Measurements from ENCODE around the gene GALNTL6.
"Not testable (repeated sequence)": the region's sequence is repeated elsewhere in the genome, so short reads cannot be mapped to it uniquely, and the experiment has no call there.

Gene GALNTL6

DNA sequence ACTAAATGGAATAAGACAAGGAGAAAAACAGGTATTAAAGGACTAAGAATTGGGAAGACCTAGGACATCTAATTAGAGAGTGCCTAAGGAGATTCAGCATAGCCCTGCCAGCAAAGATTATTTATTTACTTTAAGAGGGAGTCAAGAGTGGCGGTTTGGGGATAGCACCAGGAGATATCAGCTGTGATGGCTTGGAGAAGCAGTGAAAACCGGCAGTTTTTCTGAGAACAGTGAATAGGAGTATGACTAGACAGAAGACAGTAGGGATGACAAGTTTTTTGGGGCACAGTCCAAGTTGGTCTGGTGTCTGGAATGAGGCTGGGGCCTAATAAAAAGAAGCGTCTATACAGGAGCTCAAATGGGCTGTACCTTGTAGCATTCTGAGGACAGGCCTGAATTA lies 1143.1 kb downstream of the GALNTL6 start:
- DNase-seq (ENCODE audit: low spot score); H3K4me1 Mint-ChIP-seq (ENCODE audit: low read depth); H3K4me3 Mint-ChIP-seq; H3K36me3 Mint-ChIP-seq (ENCODE audit: low read depth); H3K27ac Mint-ChIP-seq; H3K9me3 Mint-ChIP-seq; H3K27me3 Mint-ChIP-seq (ENCODE audit: low read depth): not testable (repeated sequence)

- Mint-ChIP-seq H3K36me3 (ENCODE audit: low read depth) (no peaks in the 10 kb centered on the region), H3K4me3 (no peak overlapping the region), H3K4me1 (ENCODE audit: low read depth) (no peaks in the 10 kb centered on the region), H3K27me3 (ENCODE audit: low read depth) (no peaks in the 10 kb centered on the region), H3K9me3 (no peaks in the 10 kb centered on the region), H3K27ac (no peak overlapping the region)
- DNase-seq (ENCODE audit: low spot score) = no peak
Observed at GRCh38 chr4:172957216-172957615, 1144.0 kb downstream of the GALNTL6 start.

DNA sequence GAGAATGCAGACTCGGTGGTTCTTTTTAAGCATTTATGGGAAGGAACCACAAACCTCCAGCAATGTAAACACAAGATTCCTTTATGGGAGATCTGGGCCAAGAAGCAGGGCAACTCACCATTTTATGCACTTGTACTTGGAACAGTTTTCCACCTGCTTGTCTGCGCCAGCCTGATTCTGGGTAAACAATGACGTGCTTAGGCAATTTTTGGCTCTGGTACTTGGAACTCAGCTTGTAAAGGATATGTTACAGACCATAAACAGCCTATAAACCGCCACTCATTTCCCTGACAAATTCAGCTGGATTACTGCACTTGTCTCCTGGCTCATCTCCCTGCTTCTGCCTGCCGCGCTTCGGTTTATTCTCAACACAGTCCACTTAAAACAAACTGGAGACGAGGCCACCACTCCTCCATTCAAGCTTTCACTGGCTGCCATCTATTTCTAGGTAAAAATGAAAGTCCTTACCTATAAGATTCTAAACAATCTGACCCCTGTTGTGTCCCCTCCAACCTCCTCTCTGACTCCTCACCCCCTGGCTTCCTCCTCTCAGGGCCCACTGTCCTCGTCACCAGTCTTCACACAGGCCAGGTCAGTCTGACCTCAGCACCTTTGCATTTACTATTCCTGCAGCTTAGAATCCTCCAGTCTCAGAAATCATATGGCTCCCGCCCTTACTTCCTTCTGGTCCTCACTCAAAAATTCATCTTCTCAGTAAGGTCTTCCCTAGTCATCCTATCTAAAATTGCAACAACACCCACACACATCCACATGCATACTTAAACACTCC lies 1149.6 kb downstream of the GALNTL6 start:
- no peak overlapping the region for H3K27ac Mint-ChIP-seq
- H3K27me3 Mint-ChIP-seq (ENCODE audit: low read depth) = no peaks in the 10 kb centered on the region
- no peak for DNase-seq (ENCODE audit: low spot score)
- H3K4me1 Mint-ChIP-seq (ENCODE audit: low read depth) = no peaks in the 10 kb centered on the region
- no peak overlapping the region for H3K4me3 Mint-ChIP-seq
- H3K9me3 Mint-ChIP-seq = no peaks in the 10 kb centered on the region
- H3K36me3 Mint-ChIP-seq (ENCODE audit: low read depth) = no peaks in the 10 kb centered on the region

- peaks cover 2% of the 10 kb centered on the region for H3K27me3 Mint-ChIP-seq (ENCODE audit: low read depth)
- H3K9me3 Mint-ChIP-seq = no peaks in the 10 kb centered on the region
- H3K27ac Mint-ChIP-seq = no peak overlapping the region
- DNase-seq (ENCODE audit: low spot score) = no peak
- no peaks in the 10 kb centered on the region for H3K4me1 Mint-ChIP-seq (ENCODE audit: low read depth)
- H3K36me3 Mint-ChIP-seq (ENCODE audit: low read depth) = no peaks in the 10 kb centered on the region
- H3K4me3 Mint-ChIP-seq = no peak overlapping the region
Observed at GRCh38 chr4:172963498-172964294, 1150.5 kb downstream of the GALNTL6 start.

GRCh38 chr4:172970189-172970588 lies 1157.0 kb downstream of the GALNTL6 start:
- not testable (repeated sequence) for H3K4me3 Mint-ChIP-seq; H3K36me3 Mint-ChIP-seq (ENCODE audit: low read depth); H3K9me3 Mint-ChIP-seq; H3K4me1 Mint-ChIP-seq (ENCODE audit: low read depth); H3K27me3 Mint-ChIP-seq (ENCODE audit: low read depth); H3K27ac Mint-ChIP-seq; DNase-seq (ENCODE audit: low spot score)

DNA sequence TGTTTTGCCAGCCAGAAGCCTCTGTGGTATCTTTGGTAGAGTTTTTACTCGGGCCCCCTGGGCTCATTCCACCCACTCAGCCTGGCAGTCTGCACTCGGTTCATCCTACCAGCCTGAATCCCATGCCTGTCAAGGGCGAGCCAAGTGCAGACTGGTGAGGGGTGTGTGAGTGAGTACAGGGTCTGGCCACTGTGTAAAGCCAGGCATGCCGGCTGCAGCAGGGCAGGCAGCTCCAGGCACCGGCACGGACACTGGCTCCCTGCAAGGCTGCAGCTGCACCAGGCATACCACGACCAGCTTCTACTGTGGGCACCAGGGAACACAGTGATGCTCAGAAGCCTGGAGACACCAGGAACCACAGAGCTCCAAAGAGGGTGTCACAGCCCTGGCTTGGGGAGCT lies 1161.4 kb downstream of the GALNTL6 start:
- no peaks in the 10 kb centered on the region for H3K36me3 Mint-ChIP-seq (ENCODE audit: low read depth)
- H3K27ac Mint-ChIP-seq = no peak overlapping the region

DNA sequence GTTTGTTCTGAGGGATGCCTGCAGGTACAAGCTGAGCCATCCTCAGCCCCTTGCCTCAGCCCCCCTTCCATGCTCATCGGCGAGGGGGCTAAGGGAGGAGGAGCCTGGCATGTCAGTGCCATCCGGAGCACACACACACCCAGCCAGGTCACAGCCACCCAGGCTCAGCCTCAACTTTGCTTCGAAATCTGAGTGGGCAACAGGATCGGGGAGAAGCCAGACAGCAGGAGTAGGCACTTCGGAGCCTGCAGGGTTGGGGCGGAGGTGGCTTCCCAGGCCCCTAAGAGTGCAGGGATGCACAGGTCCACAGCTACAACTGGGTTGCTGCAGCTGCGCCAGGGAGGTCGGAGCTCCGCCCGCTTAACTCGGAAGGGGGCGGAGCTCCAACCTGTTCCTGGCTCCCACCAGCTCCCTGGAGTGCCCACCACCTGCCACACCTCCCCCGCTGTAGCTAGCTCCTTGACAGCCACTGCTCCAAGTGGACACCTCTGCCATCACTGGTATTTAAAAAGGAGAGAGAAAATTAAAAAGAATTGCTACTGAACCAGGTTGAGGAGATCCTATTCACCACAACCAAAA lies 1162.5 kb downstream of the GALNTL6 start:
- no peak overlapping the region for H3K27ac Mint-ChIP-seq
- H3K36me3 Mint-ChIP-seq (ENCODE audit: low read depth) = no peaks in the 10 kb centered on the region
- no peak overlapping the region for H3K4me3 Mint-ChIP-seq
- H3K27me3 Mint-ChIP-seq (ENCODE audit: low read depth) = peaks cover 7% of the 10 kb centered on the region
- DNase-seq (ENCODE audit: low spot score) = no peak
- H3K9me3 Mint-ChIP-seq = no peaks in the 10 kb centered on the region
- no peaks in the 10 kb centered on the region for H3K4me1 Mint-ChIP-seq (ENCODE audit: low read depth)

More for the DNA sequence above, 1161.4 kb downstream of the GALNTL6 start:
- H3K9me3 Mint-ChIP-seq = peaks cover 6% of the 10 kb centered on the region
- no peak for DNase-seq (ENCODE audit: low spot score)
- H3K27me3 Mint-ChIP-seq (ENCODE audit: low read depth) = peaks cover 7% of the 10 kb centered on the region
- H3K4me1 Mint-ChIP-seq (ENCODE audit: low read depth) = no peaks in the 10 kb centered on the region
- no peak overlapping the region for H3K4me3 Mint-ChIP-seq

DNA sequence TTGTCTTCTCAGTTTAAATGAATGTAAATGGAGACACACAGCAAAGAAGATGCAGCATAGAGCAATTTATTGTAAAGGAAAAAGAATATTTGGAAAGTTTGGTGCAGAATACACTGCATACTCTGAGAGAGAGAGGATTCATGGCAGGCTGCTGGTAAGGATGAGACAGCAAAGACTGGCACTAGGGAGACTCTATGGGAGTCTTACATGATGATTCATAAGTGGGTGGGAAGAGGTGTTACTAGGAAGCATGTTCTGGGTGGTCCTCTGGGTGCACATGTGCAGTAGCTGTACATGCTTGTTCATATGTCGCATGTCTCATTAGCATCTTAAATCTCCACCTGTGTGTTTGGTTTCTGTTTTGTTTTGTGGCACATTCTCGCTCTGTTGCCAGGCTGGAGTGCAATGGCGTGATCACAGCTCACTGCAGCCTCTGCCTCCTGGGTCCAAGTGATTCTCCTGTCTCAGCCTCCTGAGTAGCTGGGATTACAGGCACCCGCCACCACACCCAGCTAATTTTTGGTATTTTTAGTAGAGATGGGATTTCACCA lies 1164.4 kb downstream of the GALNTL6 start:
- H3K4me3 Mint-ChIP-seq; H3K27ac Mint-ChIP-seq; H3K36me3 Mint-ChIP-seq (ENCODE audit: low read depth); H3K27me3 Mint-ChIP-seq (ENCODE audit: low read depth); H3K4me1 Mint-ChIP-seq (ENCODE audit: low read depth); H3K9me3 Mint-ChIP-seq; DNase-seq (ENCODE audit: low spot score): not testable (repeated sequence)

DNA sequence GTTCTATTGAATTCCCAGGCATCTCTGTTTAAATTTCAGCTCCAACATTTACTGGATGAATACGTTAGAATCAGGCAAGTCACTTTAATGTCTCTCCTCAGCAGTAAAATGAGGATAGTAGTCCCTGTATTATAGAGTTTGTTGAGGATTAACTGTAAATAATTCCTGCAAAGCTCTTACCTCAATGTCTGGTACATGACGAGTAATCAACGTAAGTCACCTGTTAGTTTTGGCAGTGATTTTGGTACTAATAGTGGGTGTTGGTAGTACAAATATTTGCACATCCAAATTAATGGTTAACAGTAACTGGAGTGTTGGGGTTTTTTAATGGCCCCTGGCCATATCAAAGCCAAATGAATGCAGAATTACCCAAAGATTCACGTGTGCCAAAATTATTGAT lies 1165.6 kb downstream of the GALNTL6 start:
- Mint-ChIP-seq H3K27me3 (ENCODE audit: low read depth) (peaks cover 2% of the 10 kb centered on the region), H3K4me3 (no peak overlapping the region), H3K4me1 (ENCODE audit: low read depth) (no peaks in the 10 kb centered on the region), H3K36me3 (ENCODE audit: low read depth) (no peaks in the 10 kb centered on the region), H3K9me3 (no peaks in the 10 kb centered on the region), H3K27ac (no peak overlapping the region)
- DNase-seq (ENCODE audit: low spot score) = no peak

DNA sequence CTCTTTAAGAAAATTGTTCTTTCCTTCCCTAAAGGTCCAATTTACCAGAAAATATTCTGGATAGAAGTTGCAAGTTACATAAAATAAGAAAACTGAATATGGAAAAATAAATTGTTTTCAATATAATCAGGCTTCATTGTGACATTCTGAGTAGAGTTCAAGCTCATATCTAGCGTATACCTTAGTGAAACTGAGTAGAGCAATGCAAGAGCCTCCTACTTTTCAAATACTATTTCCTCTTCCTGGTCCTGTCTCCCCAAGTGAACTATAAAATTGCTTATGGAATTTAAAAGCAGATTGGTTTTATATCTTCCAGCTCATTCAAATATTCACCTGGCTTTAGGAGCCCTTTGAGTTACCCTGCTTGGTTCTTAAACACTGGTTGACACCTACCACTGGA lies 1166.1 kb downstream of the GALNTL6 start:
- Mint-ChIP-seq H3K27ac (no peak overlapping the region), H3K4me3 (no peak overlapping the region), H3K4me1 (ENCODE audit: low read depth) (no peaks in the 10 kb centered on the region), H3K27me3 (ENCODE audit: low read depth) (peaks cover 2% of the 10 kb centered on the region), H3K36me3 (ENCODE audit: low read depth) (no peaks in the 10 kb centered on the region), H3K9me3 (no peaks in the 10 kb centered on the region)
- DNase-seq (ENCODE audit: low spot score) = no peak

DNA sequence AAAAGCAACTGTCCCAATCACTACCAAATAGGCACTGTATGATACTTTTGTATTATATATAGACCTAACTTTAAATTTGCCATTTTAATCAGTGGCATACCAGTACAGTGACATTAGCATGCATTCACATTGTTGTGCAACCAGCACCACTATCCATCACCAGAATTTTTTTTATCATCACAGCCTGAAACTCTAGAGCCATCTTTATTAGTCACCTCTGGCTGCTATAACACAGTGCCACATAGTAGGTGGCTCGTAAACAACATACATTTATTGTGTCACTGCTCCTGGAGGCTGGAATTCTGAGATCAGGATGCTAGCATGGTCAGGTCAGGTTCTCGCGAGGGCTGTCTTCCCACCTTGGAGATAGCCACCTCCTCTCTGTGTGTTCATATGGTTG lies 1167.0 kb downstream of the GALNTL6 start:
- no peak overlapping the region for H3K27ac Mint-ChIP-seq
- no peak overlapping the region for H3K4me3 Mint-ChIP-seq
- H3K36me3 Mint-ChIP-seq (ENCODE audit: low read depth) = no peaks in the 10 kb centered on the region
- no peak for DNase-seq (ENCODE audit: low spot score)
- H3K27me3 Mint-ChIP-seq (ENCODE audit: low read depth) = peaks cover 2% of the 10 kb centered on the region
- H3K4me1 Mint-ChIP-seq (ENCODE audit: low read depth) = no peaks in the 10 kb centered on the region
- no peaks in the 10 kb centered on the region for H3K9me3 Mint-ChIP-seq

DNA sequence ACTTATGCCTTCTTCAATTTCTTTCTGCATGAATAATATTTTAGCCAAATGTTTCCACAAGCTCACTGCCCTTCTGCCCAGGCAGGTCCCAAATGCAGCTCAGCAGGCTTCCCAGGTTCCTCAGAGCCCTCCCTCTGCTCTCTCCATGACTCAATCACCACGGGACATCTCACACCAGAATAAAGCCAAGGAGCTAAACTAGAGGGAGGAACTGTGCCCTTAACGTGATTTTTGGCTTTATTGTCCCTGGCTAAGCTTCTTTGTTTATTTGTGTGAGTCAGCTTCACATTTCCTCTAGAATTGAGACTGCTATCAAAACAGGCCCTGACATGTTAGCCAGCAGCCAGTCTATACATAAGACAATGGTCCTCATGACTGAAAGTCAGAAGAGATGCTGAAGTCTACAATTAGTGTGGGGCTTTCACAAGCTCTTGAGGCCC lies 1169.0 kb downstream of the GALNTL6 start:
- Mint-ChIP-seq H3K36me3 (ENCODE audit: low read depth) (no peaks in the 10 kb centered on the region), H3K4me3 (no peak overlapping the region)

DNA sequence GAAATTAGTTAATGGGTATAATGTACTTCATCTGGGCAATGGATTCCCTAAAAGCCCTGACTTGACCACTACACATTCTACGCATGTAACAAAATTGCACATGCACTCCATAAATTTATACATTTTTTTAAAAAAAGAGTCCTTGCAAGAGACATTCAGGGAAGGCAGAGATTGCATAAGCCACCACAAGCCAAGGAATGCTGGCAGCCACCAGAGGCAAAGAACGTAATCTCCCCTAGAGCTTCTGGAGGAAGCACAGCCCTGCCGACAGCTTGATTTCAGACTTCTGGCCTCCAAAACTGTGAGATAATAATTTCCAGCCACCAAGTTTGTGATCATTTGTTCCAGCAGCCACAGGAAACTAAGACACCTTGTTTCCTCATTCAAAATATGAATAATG lies 1169.8 kb downstream of the GALNTL6 start:
- no peak overlapping the region for H3K4me3 Mint-ChIP-seq
- peaks cover 2% of the 10 kb centered on the region for H3K27me3 Mint-ChIP-seq (ENCODE audit: low read depth)
- no peaks in the 10 kb centered on the region for H3K36me3 Mint-ChIP-seq (ENCODE audit: low read depth)
- H3K9me3 Mint-ChIP-seq = no peaks in the 10 kb centered on the region
- DNase-seq (ENCODE audit: low spot score) = no peak
- no peaks in the 10 kb centered on the region for H3K4me1 Mint-ChIP-seq (ENCODE audit: low read depth)
- no peak overlapping the region for H3K27ac Mint-ChIP-seq

More for the DNA sequence above, 1169.0 kb downstream of the GALNTL6 start:
- DNase-seq (ENCODE audit: low spot score) = no peak
- Mint-ChIP-seq H3K9me3 (no peaks in the 10 kb centered on the region), H3K27me3 (ENCODE audit: low read depth) (peaks cover 2% of the 10 kb centered on the region), H3K27ac (no peak overlapping the region), H3K4me1 (ENCODE audit: low read depth) (no peaks in the 10 kb centered on the region)

- DNase-seq (ENCODE audit: low spot score) = no peak
- no peak overlapping the region for H3K27ac Mint-ChIP-seq
Observed at GRCh38 chr4:172983631-172984030, 1170.4 kb downstream of the GALNTL6 start.

More at GRCh38 chr4:172983631-172984030, 1170.4 kb downstream of the GALNTL6 start:
- H3K27me3 Mint-ChIP-seq (ENCODE audit: low read depth) = peaks cover under 1% of the 10 kb centered on the region
- H3K4me3 Mint-ChIP-seq = no peak overlapping the region
- H3K4me1 Mint-ChIP-seq (ENCODE audit: low read depth) = no peaks in the 10 kb centered on the region
- H3K9me3 Mint-ChIP-seq = no peaks in the 10 kb centered on the region
- H3K36me3 Mint-ChIP-seq (ENCODE audit: low read depth) = no peaks in the 10 kb centered on the region

Measured in T-helper 2 cell treated with Interferon-gamma antibody and Interleukin-4, amounts not matched to agents 5 μg/mL and 100 μg/mL, for 36 hours (primary cell).